Small intestine (tissue), 7 donors: ENCODE results near the gene SLIT1. TPM values are rescaled to one million over a fixed set of nuclear protein-coding genes. Genes with fewer than 3 reads are reported as not detected.

Experiments
- DNase-seq, 2 donors: peaks; one replicate each; pipeline versions ENCODE4 v3.0.0 to v3.0.0-alpha.2; 2013
- FAIRE-seq: peaks from 2 replicates; lab custom pipeline; 2012; peaks lifted over from hg19 to GRCh38; lab: Jason Lieb, UNC
- H3K27ac ChIP-seq, 3 donors: one replicate each; pipeline ENCODE4 v1.5.1; 2013; ENCODE audit warnings: low read length in 2 of 3, mild to moderate bottlenecking in 2 of 3, control low read depth in 1 of 3, inconsistent platforms in 1 of 3, low read depth in 1 of 3, moderate library complexity in 1 of 3
- H3K27me3 ChIP-seq, 3 donors: one replicate each; pipeline ENCODE4 v1.6.1; 2013; ENCODE audit warnings: low read length in 3 of 3, inconsistent platforms in 1 of 3; ENCODE audit not compliant: control insufficient read depth in 3 of 3, insufficient read depth in 3 of 3
- H3K36me3 ChIP-seq, 3 donors: one replicate each; pipeline ENCODE4 v1.6.1; 2013; ENCODE audit warnings: low read length in 3 of 3, inconsistent platforms in 1 of 3, low read depth in 1 of 3, mild to moderate bottlenecking in 1 of 3, moderate library complexity in 1 of 3; ENCODE audit not compliant: control insufficient read depth in 3 of 3, insufficient read depth in 2 of 3
- H3K4me1 ChIP-seq, 3 donors: one replicate each; pipeline ENCODE4 v1.6.1; 2013; ENCODE audit warnings: low read length in 2 of 3, inconsistent platforms in 1 of 3, low read depth in 1 of 3, mild to moderate bottlenecking in 1 of 3, moderate library complexity in 1 of 3; ENCODE audit not compliant: control insufficient read depth in 3 of 3, insufficient read depth in 2 of 3
- H3K4me3 ChIP-seq, 3 donors: one replicate each; pipeline ENCODE4 v1.5.1; 2013; ENCODE audit warnings: low read length in 3 of 3, control low read depth in 1 of 3, inconsistent platforms in 1 of 3, low read depth in 1 of 3, mild to moderate bottlenecking in 1 of 3, moderate library complexity in 1 of 3
- H3K9me3 ChIP-seq, 2 donors: one replicate each; pipeline ENCODE4 v1.6.1; 2013; ENCODE audit warnings: low read depth in 1 of 2, low read length in 1 of 2; ENCODE audit not compliant: control insufficient read depth in 2 of 2, insufficient read depth in 1 of 2
- WGBS, 3 donors: extraction: QIAGEN DNeasy Blood & Tissue Kit; methylation state at CpG; one replicate each; pipeline ENCODE4 v1.1.7; 2013; 5-methylcytosine and 5-hydroxymethylcytosine counted together
- polyA plus RNA-seq, 4 donors: library from polyadenylated mRNA; stranded (reverse) in 3 of 4; unstranded in 1 of 4; fragments of 200-250 nt in 3 of 4; fragments of 120-200 nt in 1 of 4; gene quantifications; one replicate each; pipeline versions ENCODE4 v1.2.1 to v1.2.3, GENCODE V29; 2013
- donor health status: healthy with polysubstance abuse.
- donor health status: control.
- donor health status: control.
- donor health status: Bipolar disorder and iron deficiency.
- donor health status: healthy.

Gene SLIT1
- polyA plus RNA-seq, 4 donors: under 0.01 to 0.40 (median 0.12) TPM; not detected in 1

GRCh38 chr10:96978621-96979154 lies 207.1 kb downstream of the SLIT1 start:
- Histone ChIP-seq H3K4me3 (no peak overlapping the region), H3K4me1 (peaks cover 2 to 29% (median 5%) of the 10 kb centered on the region in 3 donors), H3K9me3 (no peaks in the 10 kb centered on the region), H3K36me3 (peaks cover 4 to 29% (median 6%) of the 10 kb centered on the region in 3 donors), H3K27ac (no peak overlapping the region), H3K27me3 (no peaks in the 10 kb centered on the region)
- 23 to 50% (median 33%) methylated on average over 3 of the region's 3 CpGs for WGBS, 3 donors
- FAIRE-seq (no peak), DNase-seq (peak in 1 of 2 donors; percentile 56)

GRCh38 chr10:96975136-96975535 lies 210.6 kb downstream of the SLIT1 start:
- no peak for FAIRE-seq
- peak overlapping the region in 1 of 3 donors; percentile 48 for H3K27ac ChIP-seq
- H3K27me3 ChIP-seq: no peaks in the 10 kb centered on the region
- no peaks in the 10 kb centered on the region for H3K9me3 ChIP-seq
- peaks cover 0 to 4% (median 0%) of the 10 kb centered on the region in 3 donors for H3K36me3 ChIP-seq
- 21 to 68% (median 42%) methylated on average over 2 of the region's 2 CpGs for WGBS, 3 donors
- peak; percentile 61 to 63 for DNase-seq
- H3K4me3 ChIP-seq: no peak overlapping the region
- H3K4me1 ChIP-seq: peaks cover 3 to 54% (median 10%) of the 10 kb centered on the region in 3 donors

GRCh38 chr10:96973809-96974747 lies 211.7 kb downstream of the SLIT1 start:
- H3K9me3 ChIP-seq: no peaks in the 10 kb centered on the region
- peak overlapping the region in 1 of 3 donors; percentile 48 for H3K27ac ChIP-seq
- DNase-seq: peak; percentile 57 to 68
- H3K27me3 ChIP-seq: no peaks in the 10 kb centered on the region
- peaks cover 4 to 55% (median 10%) of the 10 kb centered on the region in 3 donors for H3K4me1 ChIP-seq
- 17 to 56% (median 32%) methylated on average over 5 of the region's 5 CpGs for WGBS, 3 donors
- no peak overlapping the region for H3K4me3 ChIP-seq
- H3K36me3 ChIP-seq: no peaks in the 10 kb centered on the region
- no peak for FAIRE-seq

- FAIRE-seq: no peak
Observed at GRCh38 chr10:96972264-96972663, 213.5 kb downstream of the SLIT1 start.

GRCh38 chr10:96971324-96971723 lies 214.4 kb downstream of the SLIT1 start:
- H3K27ac ChIP-seq: no peak overlapping the region
- DNase-seq: peak; percentile 37 to 45
- no peaks in the 10 kb centered on the region for H3K9me3 ChIP-seq
- no peak for FAIRE-seq
- H3K27me3 ChIP-seq: no peaks in the 10 kb centered on the region
- peaks cover 3 to 50% (median 5%) of the 10 kb centered on the region in 3 donors for H3K4me1 ChIP-seq
- WGBS, 3 donors: 52 to 77% (median 59%) methylated on average over 2 of the region's 2 CpGs
- H3K4me3 ChIP-seq: no peak overlapping the region
- H3K36me3 ChIP-seq: peaks cover 0 to 6% (median 0%) of the 10 kb centered on the region in 3 donors

More at GRCh38 chr10:96972264-96972663, 213.5 kb downstream of the SLIT1 start:
- Histone ChIP-seq H3K9me3 (no peaks in the 10 kb centered on the region), H3K36me3 (no peaks in the 10 kb centered on the region), H3K27me3 (no peaks in the 10 kb centered on the region), H3K27ac (no peak overlapping the region), H3K4me3 (no peak overlapping the region), H3K4me1 (peaks cover 4 to 57% (median 5%) of the 10 kb centered on the region in 3 donors)
- DNase-seq: no peak
- 81 to 90% (median 85%) methylated on average over 1 of the region's 1 CpG for WGBS, 3 donors

GRCh38 chr10:96968682-96969423 lies 216.9 kb downstream of the SLIT1 start:
- H3K27me3 ChIP-seq: no peaks in the 10 kb centered on the region
- no peak overlapping the region for H3K27ac ChIP-seq
- DNase-seq (no peak), FAIRE-seq (no peak)
- 73 to 84% (median 82%) methylated on average over 5 of the region's 5 CpGs for WGBS, 3 donors
- no peaks in the 10 kb centered on the region for H3K9me3 ChIP-seq
- H3K4me1 ChIP-seq: peaks cover 2 to 29% (median 5%) of the 10 kb centered on the region in 3 donors
- no peak overlapping the region for H3K4me3 ChIP-seq
- H3K36me3 ChIP-seq: peaks cover 0 to 6% (median 0%) of the 10 kb centered on the region in 3 donors

GRCh38 chr10:96967847-96968246 lies 217.9 kb downstream of the SLIT1 start:
- DNase-seq (no peak), FAIRE-seq (no peak)
- Histone ChIP-seq H3K27ac (no peak overlapping the region), H3K4me3 (no peak overlapping the region), H3K4me1 (peaks cover 0 to 19% (median 2%) of the 10 kb centered on the region in 3 donors), H3K36me3 (peaks cover 0 to 6% (median 3%) of the 10 kb centered on the region in 3 donors), H3K9me3 (no peaks in the 10 kb centered on the region), H3K27me3 (no peaks in the 10 kb centered on the region)

- no peaks in the 10 kb centered on the region for H3K9me3 ChIP-seq
- no peak overlapping the region for H3K27ac ChIP-seq
- no peaks in the 10 kb centered on the region for H3K27me3 ChIP-seq
- WGBS, 3 donors: 94 to 100% (median 98%) methylated on average over 2 of the region's 2 CpGs
- H3K4me3 ChIP-seq: no peak overlapping the region
- DNase-seq: no peak
- peaks cover 0 to 6% (median 0%) of the 10 kb centered on the region in 3 donors for H3K4me1 ChIP-seq
- peaks cover 0 to 6% (median 5%) of the 10 kb centered on the region in 3 donors for H3K36me3 ChIP-seq
- FAIRE-seq: no peak
Observed at GRCh38 chr10:96964131-96964530, 221.6 kb downstream of the SLIT1 start.
